Uterus (tissue), 4 donors: Measurements from ENCODE around the gene MXRA8. TPM values are rescaled to one million over a fixed set of nuclear protein-coding genes. Genes with fewer than 3 reads are reported as not detected.

Experiments used
- DNase-seq, 2 donors: peaks; one replicate each; pipeline ENCODE4 v3.0.0-alpha.2; 2019 to 2020
- H3K27ac ChIP-seq, 2 donors: fragments of 200-600 bp; sonication (generic); 1 replicate in 1 of 2; 2 replicates in 1 of 2; pipeline ENCODE4 v1.5.1; 2016 to 2018
- H3K27me3 ChIP-seq, 2 donors: fragments of 200-600 bp; sonication (generic); one replicate each; pipeline ENCODE4 v1.5.1; 2018 to 2019; ENCODE audit warnings: control low read depth in 1 of 2
- H3K36me3 ChIP-seq, 2 donors: fragments of 200-600 bp; sonication (generic); one replicate each; pipeline ENCODE4 v1.5.1; 2019; ENCODE audit warnings: control low read depth in 1 of 2
- H3K4me1 ChIP-seq, 2 donors: fragments of 200-600 bp; sonication (generic); one replicate each; pipeline ENCODE4 v1.5.1; 2018 to 2019; ENCODE audit warnings: control low read depth in 1 of 2
- H3K4me3 ChIP-seq, 2 donors: fragments of 200-600 bp; sonication (generic); 1 replicate in 1 of 2; 2 replicates in 1 of 2; pipeline ENCODE4 v1.5.1; 2018 to 2019; ENCODE audit warnings: mild to moderate bottlenecking in 1 of 2
- H3K9me3 ChIP-seq, 2 donors: fragments of 200-600 bp; sonication (generic); one replicate each; pipeline ENCODE4 v1.5.1; 2019; ENCODE audit warnings: control low read depth in 1 of 2
- POLR2A ChIP-seq, 2 donors: fragments of 450-650 bp; IDR thresholded peaks; one replicate each; pipeline ENCODE4 v1.6.1; 2016; ENCODE audit warnings: antibody characterized with exemption in 2 of 2, mild to moderate bottlenecking in 1 of 2, moderate library complexity in 1 of 2
- intact Hi-C: fragments of 100-400 bp; cut with DNase I; formaldehyde crosslinking; loops from one replicate; pipeline ENCODE4 v1.15.1; 2023; ENCODE audit warnings: low total_unique reads
- total RNA-seq, 4 donors: library from RNA; depleted of rRNA in 3 of 4; stranded (reverse); fragments of >200 nt in 3 of 4; gene quantifications; one replicate each; pipeline versions ENCODE4 v1.1.0 to v1.2.4, GENCODE V29; 2014 to 2023
- TF ChIP-seq, protein P1 (sequence below), 4 experiments: fragments of 200-600 bp in 2 of 4; fragments of 450-650 bp in 2 of 4; sonication (generic) in 2 of 4; IDR thresholded peaks; one replicate each; pipeline ENCODE4 v1.5.1; 2016 to 2019; ENCODE audit warnings: antibody characterized with exemption in 4 of 4, mild to moderate bottlenecking in 2 of 4, moderate library complexity in 1 of 4
- donor health status: DM: yes; HTN: yes; CAD: no.

The MXRA8 gene
- total RNA-seq, 4 donors from 2014 or later = 86.1 to 143 (median 117) TPM

DNA sequence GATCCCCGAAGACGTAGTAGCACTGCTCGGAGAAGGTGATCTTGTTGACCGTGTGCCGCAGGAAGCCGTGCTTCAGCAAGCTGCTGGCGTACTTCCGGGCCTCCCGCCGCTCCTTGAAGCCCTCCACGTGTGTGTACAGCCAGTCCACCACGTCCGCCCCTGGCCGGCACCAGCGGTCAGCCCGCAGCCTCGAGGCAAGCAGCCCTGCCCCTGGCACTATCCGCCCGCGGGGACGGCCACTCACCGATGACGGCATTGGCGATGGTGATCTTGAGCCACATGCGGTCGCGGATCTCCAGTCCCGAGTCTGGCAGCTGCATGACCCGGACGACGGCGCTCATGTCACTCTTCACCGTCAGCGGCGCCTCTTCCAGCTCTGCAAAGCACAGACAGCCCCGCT, 20.1 kb downstream of the MXRA8 start:
- Histone ChIP-seq H3K27ac (no peak overlapping the region), H3K4me3 (no peak overlapping the region), H3K36me3 (no peaks in the 10 kb centered on the region), H3K27me3 (no peaks in the 10 kb centered on the region), H3K4me1 (no peaks in the 10 kb centered on the region), H3K9me3 (no peaks in the 10 kb centered on the region)
- intact Hi-C loops = no loop called here
- TF ChIP-seq, protein P1, sequence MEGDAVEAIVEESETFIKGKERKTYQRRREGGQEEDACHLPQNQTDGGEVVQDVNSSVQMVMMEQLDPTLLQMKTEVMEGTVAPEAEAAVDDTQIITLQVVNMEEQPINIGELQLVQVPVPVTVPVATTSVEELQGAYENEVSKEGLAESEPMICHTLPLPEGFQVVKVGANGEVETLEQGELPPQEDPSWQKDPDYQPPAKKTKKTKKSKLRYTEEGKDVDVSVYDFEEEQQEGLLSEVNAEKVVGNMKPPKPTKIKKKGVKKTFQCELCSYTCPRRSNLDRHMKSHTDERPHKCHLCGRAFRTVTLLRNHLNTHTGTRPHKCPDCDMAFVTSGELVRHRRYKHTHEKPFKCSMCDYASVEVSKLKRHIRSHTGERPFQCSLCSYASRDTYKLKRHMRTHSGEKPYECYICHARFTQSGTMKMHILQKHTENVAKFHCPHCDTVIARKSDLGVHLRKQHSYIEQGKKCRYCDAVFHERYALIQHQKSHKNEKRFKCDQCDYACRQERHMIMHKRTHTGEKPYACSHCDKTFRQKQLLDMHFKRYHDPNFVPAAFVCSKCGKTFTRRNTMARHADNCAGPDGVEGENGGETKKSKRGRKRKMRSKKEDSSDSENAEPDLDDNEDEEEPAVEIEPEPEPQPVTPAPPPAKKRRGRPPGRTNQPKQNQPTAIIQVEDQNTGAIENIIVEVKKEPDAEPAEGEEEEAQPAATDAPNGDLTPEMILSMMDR (IDR thresholded peaks at IDR 0.05) = no peak
- TF ChIP-seq POLR2A (IDR thresholded peaks at IDR 0.05) = no peak
- no peak for DNase-seq

- Histone ChIP-seq H3K9me3 (no peaks in the 10 kb centered on the region), H3K27me3 (no peaks in the 10 kb centered on the region), H3K4me1 (no peaks in the 10 kb centered on the region), H3K36me3 (no peaks in the 10 kb centered on the region), H3K4me3 (no peak overlapping the region), H3K27ac (no peak overlapping the region)
- no peak for DNase-seq
- no peak for TF ChIP-seq POLR2A (IDR thresholded peaks at IDR 0.05)
- TF ChIP-seq, protein P1 (IDR thresholded peaks at IDR 0.05) = no peak
- intact Hi-C loops = no loop called here
Observed at GRCh38 chr1:1337793-1338147, 20.6 kb downstream of the MXRA8 start.

DNA sequence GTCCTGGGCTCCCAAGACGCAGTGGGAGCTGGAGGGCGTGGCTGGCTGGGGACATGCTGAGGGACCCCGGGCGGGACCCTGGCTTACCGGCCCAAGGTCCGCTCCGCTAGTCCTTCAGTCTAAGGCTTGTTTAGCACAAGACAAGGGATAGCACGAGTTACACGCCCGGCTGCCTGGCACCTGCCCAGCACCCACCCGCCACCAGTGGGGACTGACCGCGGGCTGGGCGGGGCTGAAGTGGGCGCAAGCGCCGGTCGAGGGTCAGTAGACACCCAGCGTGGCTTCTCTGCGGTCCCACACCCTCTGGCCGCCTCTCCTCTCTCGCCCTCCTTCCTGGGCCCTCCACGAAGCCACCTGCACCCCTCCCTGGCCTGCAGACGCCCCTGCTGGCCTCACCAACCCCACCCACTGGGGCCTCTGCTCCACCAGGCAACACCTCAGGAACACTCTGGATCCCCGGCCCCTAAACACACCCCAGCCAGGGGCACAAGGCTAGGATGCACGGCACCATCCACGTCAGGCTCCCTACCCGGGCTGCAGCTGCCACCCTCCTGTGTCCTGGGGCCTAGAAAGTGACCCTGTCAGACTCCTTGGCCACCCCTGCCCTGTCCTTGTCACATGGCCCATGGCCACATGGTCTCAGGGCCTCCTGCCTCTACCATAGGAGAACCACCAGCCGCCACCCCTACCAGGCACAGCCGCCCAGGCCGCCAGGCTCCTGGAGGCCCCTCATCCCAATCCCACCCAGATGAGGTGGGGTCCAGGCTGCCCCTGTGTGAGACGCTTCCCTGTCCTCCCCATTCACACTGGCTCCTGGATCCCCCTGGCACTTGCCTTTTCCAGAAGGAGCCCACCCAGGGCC, 21.2 kb downstream of the MXRA8 start:
- TF ChIP-seq, protein P1 (IDR thresholded peaks at IDR 0.05) = no peak
- TF ChIP-seq POLR2A (IDR thresholded peaks at IDR 0.05) = no peak
- Histone ChIP-seq H3K4me1 (no peaks in the 10 kb centered on the region), H3K36me3 (no peaks in the 10 kb centered on the region), H3K27ac (no peak overlapping the region), H3K4me3 (no peak overlapping the region), H3K27me3 (no peaks in the 10 kb centered on the region), H3K9me3 (no peaks in the 10 kb centered on the region)
- intact Hi-C loops = no loop called here
- no peak for DNase-seq

DNA sequence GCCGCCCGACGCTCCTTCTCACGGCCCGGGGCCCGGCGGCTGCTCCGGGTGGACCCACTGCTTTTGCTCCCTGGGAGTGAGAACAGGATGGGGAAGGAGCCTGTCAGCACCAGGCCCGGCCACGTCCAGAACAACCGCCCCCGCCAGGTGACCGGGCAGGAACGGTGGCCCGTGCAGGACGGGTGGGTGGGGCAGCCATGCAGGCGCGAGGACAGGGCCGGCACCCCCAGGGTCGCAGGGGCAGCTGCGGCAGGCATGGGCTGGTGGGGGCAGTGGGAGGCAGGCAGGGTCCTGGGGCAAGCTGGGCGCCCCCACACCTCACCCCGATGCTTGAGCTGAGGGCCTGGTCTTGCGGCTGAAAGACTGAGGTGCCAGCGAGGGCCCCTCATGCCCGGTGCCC, 21.9 kb downstream of the MXRA8 start:
- H3K36me3 ChIP-seq = no peaks in the 10 kb centered on the region

DNA sequence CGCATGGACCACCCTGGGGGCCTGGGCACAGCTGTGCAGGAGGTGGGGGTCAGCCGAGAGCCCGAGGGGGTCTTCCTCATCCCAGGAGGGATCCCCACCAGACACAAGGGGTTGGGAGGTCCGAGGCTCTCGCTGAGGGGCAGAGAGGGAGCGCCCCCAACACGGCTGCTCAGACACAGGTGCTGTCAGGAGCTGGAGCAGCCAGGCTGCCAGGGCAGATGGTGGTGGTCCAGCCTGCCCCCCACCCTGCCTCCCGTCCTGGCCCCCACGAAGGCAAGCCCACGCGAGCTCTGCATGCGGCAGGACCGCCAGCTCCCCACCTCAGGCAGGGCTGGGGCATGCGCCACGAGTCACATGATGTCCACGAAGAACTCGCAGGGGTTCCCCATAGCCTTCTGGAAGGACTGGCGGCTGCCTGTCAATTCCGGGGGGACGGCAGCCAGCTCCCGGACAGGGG, 22.5 kb downstream of the MXRA8 start:
- no peaks in the 10 kb centered on the region for H3K36me3 ChIP-seq

More for the DNA sequence above, 21.9 kb downstream of the MXRA8 start:
- H3K4me3 ChIP-seq = no peak overlapping the region
- no peak for DNase-seq
- no peaks in the 10 kb centered on the region for H3K9me3 ChIP-seq
- TF ChIP-seq, protein P1 (IDR thresholded peaks at IDR 0.05) = no peak
- TF ChIP-seq POLR2A (IDR thresholded peaks at IDR 0.05) = no peak
- no peaks in the 10 kb centered on the region for H3K4me1 ChIP-seq
- no peak overlapping the region for H3K27ac ChIP-seq
- no peaks in the 10 kb centered on the region for H3K27me3 ChIP-seq
- intact Hi-C loops = no loop called here

More for the DNA sequence above, 22.5 kb downstream of the MXRA8 start:
- intact Hi-C loops = no loop called here
- no peaks in the 10 kb centered on the region for H3K27me3 ChIP-seq
- no peak overlapping the region for H3K4me3 ChIP-seq
- H3K4me1 ChIP-seq = no peaks in the 10 kb centered on the region
- DNase-seq = no peak
- no peaks in the 10 kb centered on the region for H3K9me3 ChIP-seq
- no peak overlapping the region for H3K27ac ChIP-seq
- TF ChIP-seq POLR2A (IDR thresholded peaks at IDR 0.05) = no peak
- TF ChIP-seq, protein P1 (IDR thresholded peaks at IDR 0.05) = no peak
